SK-N-SH (cell line): Measurements from ENCODE around the gene LMOD3.

Experiments used
- CTCF ChIP-seq: fragments of 200-600 bp; sonication (generic); IDR thresholded peaks from 2 replicates; pipeline ENCODE4 v1.6.1; 2017; ENCODE audit warnings: antibody characterized with exemption, mild to moderate bottlenecking, moderate library complexity
- EZH2phosphoT487 ChIP-seq: fragments of 200-600 bp; sonication (generic); IDR thresholded peaks from 2 replicates; pipeline ENCODE4 v1.6.1; 2017; ENCODE audit warnings: low read depth, mixed run types, mild to moderate bottlenecking, antibody characterized with exemption, moderate library complexity, borderline replicate concordance
- FOXM1 ChIP-seq: IDR thresholded peaks from 2 replicates; pipeline ENCODE4 v1.4.0; 2012; ENCODE audit warnings: low read depth, mild to moderate bottlenecking
- GATA2 ChIP-seq: sonication (generic); formaldehyde crosslinking; IDR thresholded peaks from 2 replicates; pipeline ENCODE4 v1.5.0; 2020; ENCODE audit warnings: mild to moderate bottlenecking, missing genetic modification reagents
- MAX ChIP-seq: IDR thresholded peaks from 2 replicates; pipeline ENCODE4 v1.4.0; 2012; ENCODE audit warnings: low read depth
- MXI1 ChIP-seq: IDR thresholded peaks from 2 replicates; pipeline ENCODE4 v1.6.1; 2012; ENCODE audit warnings: mild to moderate bottlenecking, low read depth, low read length, improper control_type of control experiment
- POLR2AphosphoS5 ChIP-seq: IDR thresholded peaks from 2 replicates; pipeline ENCODE4 v1.6.1; 2012; ENCODE audit warnings: low read depth, low read length
- RAD21 ChIP-seq: IDR thresholded peaks from 2 replicates; pipeline ENCODE4 v1.6.1; 2012; ENCODE audit warnings: mild to moderate bottlenecking, low read length
- RCOR1 ChIP-seq: fragments of 150-350 bp; IDR thresholded peaks from 2 replicates; pipeline ENCODE4 v1.6.1; 2017; ENCODE audit warnings: antibody characterized with exemption, low read length
- REST ChIP-seq: IDR thresholded peaks from 2 replicates; pipeline ENCODE4 v1.6.1; 2012; ENCODE audit warnings: mild to moderate bottlenecking, low read depth, low read length, moderate library complexity
- YY1 ChIP-seq: IDR thresholded peaks from 2 replicates; pipeline ENCODE4 v1.4.0; 2012; ENCODE audit warnings: low read depth, mild to moderate bottlenecking
- ZBTB33 ChIP-seq: IDR thresholded peaks from 2 replicates; pipeline ENCODE4 v1.4.0; 2012; ENCODE audit warnings: low read depth, borderline replicate concordance

- TF ChIP-seq CTCF: no peak
- no peak for TF ChIP-seq ZBTB33
- TF ChIP-seq YY1: no peak
- no peak for TF ChIP-seq RAD21
- TF ChIP-seq MAX: no peak
- TF ChIP-seq REST: no peak
- TF ChIP-seq MXI1: no peak
- no peak for TF ChIP-seq FOXM1
- no peak for TF ChIP-seq RCOR1
- TF ChIP-seq EZH2phosphoT487: no peak
- no peak for TF ChIP-seq POLR2AphosphoS5
- TF ChIP-seq GATA2 (CRISPR knock-in tag): no peak
These were observed 17.1 kb downstream of the LMOD3 start for GRCh38 chr3:69105320-69105719.
